ENCODE results near the gene TTYH3. TPM values are rescaled to one million over a fixed set of nuclear protein-coding genes. Genes with fewer than 3 reads are reported as not detected.

Gene TTYH3
- total RNA-seq, 2 experiments from 2014 or later, result 23.8 to 63.6 TPM

DNA sequence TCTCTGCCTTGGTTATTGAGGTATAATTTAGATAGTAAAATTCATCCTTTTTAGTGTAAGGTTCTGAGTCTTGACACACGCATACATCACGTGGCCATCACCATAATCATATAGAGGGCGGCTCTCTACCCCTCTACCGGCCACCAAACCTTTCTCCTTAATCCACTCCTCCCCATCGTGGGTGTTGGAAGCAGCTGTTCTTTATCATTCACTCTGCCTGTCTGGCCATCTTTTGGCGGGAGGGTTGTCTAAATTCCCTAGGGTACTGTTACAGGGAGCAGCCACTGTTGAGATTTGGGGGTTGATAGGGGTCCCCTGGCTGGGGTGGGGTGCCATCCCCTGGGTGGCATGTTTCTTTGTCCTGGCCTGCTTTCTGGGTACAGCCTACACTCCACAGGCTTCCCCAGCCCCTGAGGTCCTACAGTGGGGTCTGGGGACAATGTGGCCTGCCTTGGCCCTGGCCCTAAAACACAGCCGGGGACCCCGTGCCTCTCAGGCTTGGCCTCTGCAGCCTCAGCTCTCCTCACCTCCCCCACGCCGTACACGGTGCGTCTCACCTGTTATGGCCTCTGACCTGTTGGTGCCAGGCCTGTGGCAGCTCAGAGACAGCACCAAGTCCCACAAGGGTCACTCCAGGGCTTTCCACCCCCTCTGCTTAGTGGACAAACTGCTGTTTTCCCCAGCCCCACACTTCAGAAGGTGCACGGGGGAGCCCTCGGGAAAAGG, 73.7 kb downstream of the TTYH3 start:
- POLR2A ChIA-PET, result interaction anchor here (0.5 kb wide), 1 partner anchor 90 kb away, joined by 4 read pairs; no protein-coding TSS in a partner anchor
- H4K20me1 ChIP-seq (ENCODE audit: insufficient read depth, low read length), result no peaks in the 10 kb centered on the region
- no peaks in the 10 kb centered on the region for H3K79me2 ChIP-seq (ENCODE audit: insufficient read depth, low read depth, low read length)
- H3K27ac ChIP-seq (ENCODE audit: low read depth, low read length, poor library complexity, severe bottlenecking), result no peak overlapping the region
- H2AFZ ChIP-seq (ENCODE audit: low read length), result no peak overlapping the region
- CTCF ChIA-PET (ENCODE audit: unreplicated experiment), result no interaction called here
- no peaks in the 10 kb centered on the region for H3K36me3 ChIP-seq (ENCODE audit: insufficient read depth, low read length)
- H3K9me3 ChIP-seq (ENCODE audit: low read length), result no peaks in the 10 kb centered on the region
- TF ChIP-seq EZH2phosphoT487 (IDR thresholded peaks at IDR 0.05; ENCODE audit: borderline replicate concordance, low read depth, low read length), result no peak
- TF ChIP-seq, protein P1, sequence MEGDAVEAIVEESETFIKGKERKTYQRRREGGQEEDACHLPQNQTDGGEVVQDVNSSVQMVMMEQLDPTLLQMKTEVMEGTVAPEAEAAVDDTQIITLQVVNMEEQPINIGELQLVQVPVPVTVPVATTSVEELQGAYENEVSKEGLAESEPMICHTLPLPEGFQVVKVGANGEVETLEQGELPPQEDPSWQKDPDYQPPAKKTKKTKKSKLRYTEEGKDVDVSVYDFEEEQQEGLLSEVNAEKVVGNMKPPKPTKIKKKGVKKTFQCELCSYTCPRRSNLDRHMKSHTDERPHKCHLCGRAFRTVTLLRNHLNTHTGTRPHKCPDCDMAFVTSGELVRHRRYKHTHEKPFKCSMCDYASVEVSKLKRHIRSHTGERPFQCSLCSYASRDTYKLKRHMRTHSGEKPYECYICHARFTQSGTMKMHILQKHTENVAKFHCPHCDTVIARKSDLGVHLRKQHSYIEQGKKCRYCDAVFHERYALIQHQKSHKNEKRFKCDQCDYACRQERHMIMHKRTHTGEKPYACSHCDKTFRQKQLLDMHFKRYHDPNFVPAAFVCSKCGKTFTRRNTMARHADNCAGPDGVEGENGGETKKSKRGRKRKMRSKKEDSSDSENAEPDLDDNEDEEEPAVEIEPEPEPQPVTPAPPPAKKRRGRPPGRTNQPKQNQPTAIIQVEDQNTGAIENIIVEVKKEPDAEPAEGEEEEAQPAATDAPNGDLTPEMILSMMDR (conservative IDR thresholded peaks at IDR 0.05; ENCODE audit: low read length), result no peak
- no peak overlapping the region for H3K4me2 ChIP-seq (ENCODE audit: low read length)
- H3K4me1 ChIP-seq (ENCODE audit: insufficient read depth, low read length, poor library complexity, severe bottlenecking), result peaks cover 18% of the 10 kb centered on the region
- intact Hi-C loops (cut with micrococcal nuclease; ENCODE audit: unreplicated experiment), result no loop called here
- no peaks in the 10 kb centered on the region for H3K9me2 ChIP-seq (ENCODE audit: insufficient read depth, low read length)
- no TSS peak for BruUV-seq (replicated peaks)
- no peak for DNase-seq (ENCODE audit: low spot score)
- no peak overlapping the region for H3K4me3 ChIP-seq (ENCODE audit: low read depth, low read length, poor library complexity, severe bottlenecking)

DNA sequence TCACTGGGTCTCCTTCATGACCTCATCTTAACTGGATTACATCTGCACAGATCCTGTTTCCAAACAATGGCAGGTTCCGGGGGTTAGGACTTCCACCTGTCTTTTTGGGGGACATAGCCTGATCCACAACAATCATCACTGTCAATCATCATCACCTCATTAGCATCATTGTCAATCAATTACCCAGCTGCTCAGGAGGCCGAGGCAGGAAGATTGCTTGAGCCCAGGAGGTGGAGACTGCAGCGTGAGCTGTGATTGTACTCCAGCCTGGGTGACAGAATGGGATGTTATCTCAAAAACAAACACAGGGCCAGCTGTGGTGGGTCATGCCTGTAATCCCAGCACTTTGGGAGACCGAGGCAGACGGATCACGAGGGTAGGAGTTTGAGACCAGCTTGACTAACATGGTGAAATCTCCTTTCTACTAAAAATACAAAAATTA, 74.9 kb downstream of the TTYH3 start:
- intact Hi-C loops (cut with micrococcal nuclease; ENCODE audit: unreplicated experiment), result no loop called here
- BruUV-seq (replicated peaks), result no TSS peak
- POLR2A ChIA-PET, result no interaction called here

DNA sequence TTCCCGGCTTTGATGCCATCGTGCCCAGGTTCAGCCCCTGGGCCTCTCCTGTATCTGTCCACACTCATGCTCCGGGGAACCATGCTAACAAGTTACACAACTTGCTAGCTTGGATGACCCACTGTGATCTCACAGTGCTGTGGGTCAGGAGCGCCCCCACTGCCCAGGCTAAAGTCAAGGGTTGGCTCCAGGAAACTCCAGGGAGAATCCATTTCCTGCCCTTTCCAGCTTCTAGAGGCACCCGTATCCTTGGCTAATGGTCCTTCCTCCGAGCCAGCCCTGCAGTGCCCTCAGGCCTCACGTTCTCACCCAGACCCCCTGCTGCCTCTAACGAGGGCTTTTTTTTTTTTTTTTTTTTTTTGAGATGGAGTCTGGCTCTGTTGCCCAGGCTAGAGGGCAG, 75.7 kb downstream of the TTYH3 start:
- ChIA-PET CTCF (ENCODE audit: unreplicated experiment) (no interaction called here), POLR2A (no interaction called here)
- H3K27ac ChIP-seq (ENCODE audit: low read depth, low read length, poor library complexity, severe bottlenecking), result no peak overlapping the region
- H3K79me2 ChIP-seq (ENCODE audit: insufficient read depth, low read depth, low read length), result no peaks in the 10 kb centered on the region
- no peak for DNase-seq (ENCODE audit: low spot score)
- H3K4me3 ChIP-seq (ENCODE audit: low read depth, low read length, poor library complexity, severe bottlenecking), result no peak overlapping the region
- H3K4me1 ChIP-seq (ENCODE audit: insufficient read depth, low read length, poor library complexity, severe bottlenecking), result peaks cover 32% of the 10 kb centered on the region
- intact Hi-C loops (cut with micrococcal nuclease; ENCODE audit: unreplicated experiment), result no loop called here
- no peak overlapping the region for H3K4me2 ChIP-seq (ENCODE audit: low read length)
- H2AFZ ChIP-seq (ENCODE audit: low read length), result no peak overlapping the region
- H3K36me3 ChIP-seq (ENCODE audit: insufficient read depth, low read length), result no peaks in the 10 kb centered on the region
- H3K9me2 ChIP-seq (ENCODE audit: insufficient read depth, low read length), result no peaks in the 10 kb centered on the region
- BruUV-seq (replicated peaks), result no TSS peak
- TF ChIP-seq, protein P1 (conservative IDR thresholded peaks at IDR 0.05; ENCODE audit: low read length), result no peak
- TF ChIP-seq EZH2phosphoT487 (IDR thresholded peaks at IDR 0.05; ENCODE audit: borderline replicate concordance, low read depth, low read length), result no peak
- no peaks in the 10 kb centered on the region for H3K9me3 ChIP-seq (ENCODE audit: low read length)
- no peaks in the 10 kb centered on the region for H4K20me1 ChIP-seq (ENCODE audit: insufficient read depth, low read length)

More for the DNA sequence above, 74.9 kb downstream of the TTYH3 start:
- Histone ChIP-seq H3K4me3 (ENCODE audit: low read depth, low read length, poor library complexity, severe bottlenecking) (no peak overlapping the region), H3K9me2 (ENCODE audit: insufficient read depth, low read length) (no peaks in the 10 kb centered on the region), H4K20me1 (ENCODE audit: insufficient read depth, low read length) (no peaks in the 10 kb centered on the region), H3K27ac (ENCODE audit: low read depth, low read length, poor library complexity, severe bottlenecking) (no peak overlapping the region), H3K4me2 (ENCODE audit: low read length) (no peak overlapping the region), H3K36me3 (ENCODE audit: insufficient read depth, low read length) (no peaks in the 10 kb centered on the region), H2AFZ (ENCODE audit: low read length) (no peak overlapping the region), H3K4me1 (ENCODE audit: insufficient read depth, low read length, poor library complexity, severe bottlenecking) (peaks cover 29% of the 10 kb centered on the region), H3K9me3 (ENCODE audit: low read length) (no peaks in the 10 kb centered on the region), H3K79me2 (ENCODE audit: insufficient read depth, low read depth, low read length) (no peaks in the 10 kb centered on the region)
- CTCF ChIA-PET (ENCODE audit: unreplicated experiment), result no interaction called here
- no peak for DNase-seq (ENCODE audit: low spot score)
- no peak for TF ChIP-seq EZH2phosphoT487 (IDR thresholded peaks at IDR 0.05; ENCODE audit: borderline replicate concordance, low read depth, low read length)
- TF ChIP-seq, protein P1 (conservative IDR thresholded peaks at IDR 0.05; ENCODE audit: low read length), result no peak

Measured in OCI-LY7 (cell line).